HepG2 (cell line): ENCODE results near the gene RIMOC1. TPM values are rescaled to one million over a fixed set of nuclear protein-coding genes. Genes with fewer than 3 reads are reported as not detected.

Experiments
- ATAC-seq: fragments of 200-7000 bp; cut with Tn5 transposase; 3 replicates; pipeline ENCODE4 v1.9.1; 2020; ENCODE audit warnings: mild to moderate bottlenecking, moderate library complexity
- BruUV-seq: library from RNA; stranded (reverse); fragments of 400-500 nt; replicated peaks from 2 replicates; lab custom pipeline; 2021; lab: Mats Ljungman, UMichigan
- CTCF ChIA-PET: fragments of 300-600 bp; formaldehyde crosslinking; extraction: SDS; loops from one replicate; lab custom pipeline; 2021; ENCODE audit warnings: low total read pairs, inconsistent platforms, low intra/inter-chr PET ratio; lab: Yijun Ruan, JAX
- POLR2A ChIA-PET: fragments of 350-600 bp; sonication (Branson Sonifier 250); formaldehyde crosslinking; loops from one replicate; lab custom pipeline; 2020; ENCODE audit warnings: antibody characterized with exemption, inconsistent platforms; lab: Yijun Ruan, JAX
- DNase-seq: peaks from one replicate; pipeline ENCODE4 v3.0.0-alpha.2; 2015; ENCODE audit warnings: low spot score
- FAIRE-seq: peaks from 3 replicates; lab custom pipeline; 2011; peaks lifted over from hg19 to GRCh38; lab: Jason Lieb, UNC
- H2AFZ ChIP-seq: one replicate; pipeline ENCODE4 v1.6.1; 2011; ENCODE audit warnings: low read length, inconsistent platforms
- H3K27ac ChIP-seq: fragments of 300-600 bp; 3 replicates; pipeline ENCODE4 v1.8.0; 2011; ENCODE audit warnings: mixed run types, mild to moderate bottlenecking, mixed read lengths, low read length, inconsistent platforms; ENCODE audit not compliant: insufficient read depth; ENCODE audit errors: extremely low read length
- H3K27me3 ChIP-seq, 2 experiments: fragments of 200-600 bp in 1 of 2; 2 replicates in 1 of 2; 3 replicates in 1 of 2; pipeline versions ENCODE4 v1.6.0 to v1.8.0; 2011; ENCODE audit warnings: low read length in 2 of 2, mild to moderate bottlenecking in 2 of 2, moderate library complexity in 2 of 2, inconsistent platforms in 1 of 2; ENCODE audit not compliant: insufficient read depth in 2 of 2, control insufficient read depth in 1 of 2
- H3K36me3 ChIP-seq, 2 experiments: fragments of 200-600 bp in 1 of 2; replicated peaks in 1 of 2; 2 replicates in 1 of 2; 3 replicates in 1 of 2; pipeline versions ENCODE4 v1.5.1 to v1.8.0; 2011; ENCODE audit warnings: low read length in 2 of 2, inconsistent platforms in 1 of 2; ENCODE audit not compliant: insufficient read depth in 2 of 2, control insufficient read depth in 1 of 2
- H3K4me1 ChIP-seq: 2 replicates; pipeline ENCODE4 v1.5.1; 2012; ENCODE audit warnings: low read length, inconsistent platforms; ENCODE audit not compliant: insufficient read depth
- H3K4me2 ChIP-seq: 2 replicates; pipeline ENCODE4 v1.6.0; 2011; ENCODE audit warnings: low read depth, low read length, inconsistent platforms
- H3K4me3 ChIP-seq, 3 experiments: fragments of 200-600 bp in 1 of 3; sonication (generic), shearing (Covaris generic) in 1 of 3; replicated peaks in 1 of 3; 2 replicates each; pipeline ENCODE4 v1.5.1; 2011 to 2016; ENCODE audit warnings: low read length in 3 of 3, inconsistent platforms in 2 of 3, low read depth in 2 of 3, mild to moderate bottlenecking in 2 of 3, control low read depth in 1 of 3, mixed read lengths in 1 of 3; ENCODE audit not compliant: insufficient read depth in 1 of 3
- H3K79me2 ChIP-seq: one replicate; pipeline ENCODE4 v1.6.1; 2011; ENCODE audit warnings: low read length, inconsistent platforms; ENCODE audit not compliant: insufficient read depth
- H3K9ac ChIP-seq: 2 replicates; pipeline ENCODE4 v1.6.0; 2011; ENCODE audit warnings: mild to moderate bottlenecking, low read depth, low read length, inconsistent platforms; ENCODE audit not compliant: insufficient read depth
- H3K9me3 ChIP-seq: 2 replicates; pipeline ENCODE4 v1.5.1; 2012; ENCODE audit warnings: mild to moderate bottlenecking, low read length
- H4K20me1 ChIP-seq: 2 replicates; pipeline ENCODE4 v1.6.0; 2011; ENCODE audit warnings: inconsistent platforms, mild to moderate bottlenecking, low read length, moderate library complexity; ENCODE audit not compliant: insufficient read depth
- FOXM1 ChIP-seq: sonication (generic); formaldehyde crosslinking; IDR thresholded peaks from 2 replicates; pipeline ENCODE4 v1.5.0; 2020; ENCODE audit warnings: missing genetic modification reagents
- HNF1B ChIP-seq: sonication (generic); formaldehyde crosslinking; IDR thresholded peaks from 2 replicates; pipeline ENCODE4 v1.5.1; 2020; ENCODE audit warnings: mild to moderate bottlenecking, moderate library complexity, missing genetic modification reagents
- JUNB ChIP-seq: sonication (generic); formaldehyde crosslinking; IDR thresholded peaks from 2 replicates; pipeline ENCODE4 v1.8.0; 2022; ENCODE audit warnings: missing genetic modification reagents, mild to moderate bottlenecking, borderline replicate concordance
- KDM1A ChIP-seq: IDR thresholded peaks from 2 replicates; pipeline ENCODE4 v1.6.1; 2016; ENCODE audit warnings: missing compliant biosample characterization
- RCOR2 ChIP-seq: IDR thresholded peaks from 2 replicates; pipeline ENCODE4 v1.6.1; 2016; ENCODE audit warnings: missing biosample characterization, missing genetic modification reagents
- RFX3 ChIP-seq: IDR thresholded peaks from 2 replicates; pipeline ENCODE4 v1.6.1; 2016; ENCODE audit warnings: missing biosample characterization, missing genetic modification reagents
- SAFB2 ChIP-seq: sonication (generic); formaldehyde crosslinking; IDR thresholded peaks from 2 replicates; pipeline ENCODE4 v1.5.1; 2020; ENCODE audit warnings: missing genetic modification reagents, low read depth, mild to moderate bottlenecking, borderline replicate concordance
- ZNF510 ChIP-seq: sonication (generic); formaldehyde crosslinking; IDR thresholded peaks from 2 replicates; pipeline ENCODE4 v1.4.0; 2020; ENCODE audit warnings: low read depth, mild to moderate bottlenecking, missing genetic modification reagents
- ZNF691 ChIP-seq: sonication (generic); formaldehyde crosslinking; IDR thresholded peaks from 2 replicates; pipeline ENCODE4 v1.4.0; 2020; ENCODE audit warnings: missing genetic modification reagents, low read depth, mild to moderate bottlenecking, borderline replicate concordance
- ZNF703 ChIP-seq: sonication (generic); formaldehyde crosslinking; IDR thresholded peaks from 2 replicates; pipeline ENCODE4 v1.5.1; 2020; ENCODE audit warnings: missing genetic modification reagents, mild to moderate bottlenecking, moderate library complexity, borderline replicate concordance
- ZNF724P ChIP-seq: sonication (generic); formaldehyde crosslinking; IDR thresholded peaks from 2 replicates; pipeline ENCODE4 v1.8.0; 2022; ENCODE audit warnings: missing genetic modification reagents, borderline replicate concordance
- ZNF749 ChIP-seq: sonication (generic); formaldehyde crosslinking; IDR thresholded peaks from 2 replicates; pipeline ENCODE4 v1.8.0; 2022; ENCODE audit warnings: mild to moderate bottlenecking, missing genetic modification reagents, moderate library complexity, borderline replicate concordance
- ZNF850 ChIP-seq: sonication (generic); formaldehyde crosslinking; conservative IDR thresholded peaks from 2 replicates; pipeline ENCODE4 v1.9.0; 2021; ENCODE audit warnings: mild to moderate bottlenecking, missing genetic modification reagents
- WGBS: methylation state at CpG from one replicate; pipeline ENCODE4 v1.1.6; 2017; ENCODE audit warnings: low lambda C conversion rate; 5-methylcytosine and 5-hydroxymethylcytosine counted together
- in situ Hi-C: cut with HindIII; loops from 2 replicates; pipeline ENCODE4 v1.10.0; 2017; ENCODE audit warnings: low pct_unique_long_range_greater_than_20kb; ENCODE audit not compliant: extremely low pct_ligation_motif_present
- intact Hi-C: fragments of 100-400 bp; cut with micrococcal nuclease; formaldehyde crosslinking; loops from one replicate; pipeline ENCODE4 v1.10.0; 2022; ENCODE audit not compliant: unreplicated experiment
- polyA plus RNA-seq, 8 experiments: library from polyadenylated mRNA; depleted of rRNA in 3 of 8; stranded (reverse) in 7 of 8; unstranded in 1 of 8; fragments of >200 nt; fragmentation: Illumina TruSeq in 4 of 8; extraction: Trizol in 4 of 8; gene quantifications; 2 replicates each; pipeline versions ENCODE4 v1.2.1 to v1.2.3, GENCODE V29; 2011 to 2016; ENCODE audit warnings: low read depth in 4 of 8, missing spikeins in 1 of 8, mixed read lengths in 1 of 8; ENCODE audit not compliant: insufficient read depth in 1 of 8
- total RNA-seq, 5 experiments: library from RNA; depleted of rRNA; stranded (reverse); fragments of >200 nt; fragmentation: Illumina TruSeq; extraction: Trizol; gene quantifications; 2 replicates each; pipeline ENCODE4 v1.2.3, GENCODE V29; 2016; ENCODE audit warnings: low read depth in 1 of 5
- TF ChIP-seq, protein P1 (sequence below): sonication (generic); formaldehyde crosslinking; IDR thresholded peaks from 2 replicates; pipeline ENCODE4 v1.4.0; 2020; ENCODE audit warnings: missing genetic modification reagents

Gene RIMOC1
- total and polyA plus RNA-seq, 2 of the 13 experiments (the other 11 are each of a cell fraction or from before 2014, with no cell fraction given): 16.3 to 16.9 TPM

DNA sequence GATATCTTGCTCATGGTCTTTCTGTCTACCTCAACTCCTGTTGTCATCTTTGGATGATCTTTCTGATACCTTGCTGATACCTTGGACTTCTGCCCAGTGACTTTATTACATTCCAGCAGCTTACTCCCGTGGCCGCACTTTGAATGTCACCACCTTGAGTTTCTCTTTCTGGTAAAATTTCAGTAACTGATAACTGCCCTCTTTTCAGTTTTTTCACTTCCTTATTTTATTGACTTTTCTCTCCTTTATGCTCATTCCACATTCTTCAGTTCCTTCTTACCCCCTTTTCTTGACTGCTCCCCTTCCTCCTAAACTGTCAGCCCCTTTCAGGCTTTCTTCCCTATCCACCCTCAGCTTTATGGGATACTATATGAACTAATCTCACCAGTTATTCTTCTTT, 14.0 kb downstream of the RIMOC1 start:
- in situ Hi-C loops: no loop called here
- H4K20me1 ChIP-seq: no peaks in the 10 kb centered on the region
- H3K27me3 ChIP-seq: no peaks in the 10 kb centered on the region
- no peak overlapping the region for H3K27ac ChIP-seq
- H3K36me3 ChIP-seq: peaks cover 5 to 66% of the 10 kb centered on the region in 2 experiments; a peak in 4 of 5 replicates
- 97% methylated on average over 2 of the region's 2 CpGs for WGBS
- H3K9ac ChIP-seq: no peak overlapping the region
- intact Hi-C loops: no loop called here
- FAIRE-seq (no peak), ATAC-seq (no peak), DNase-seq (no peak)
- no peak overlapping the region for H3K4me2 ChIP-seq
- ChIA-PET POLR2A (no interaction called here), CTCF (no interaction called here)
- TF ChIP-seq ZNF510: no peak
- TF ChIP-seq SAFB2 (CRISPR knock-in tag): no peak
- no peak for TF ChIP-seq FOXM1 (CRISPR knock-in tag)
- TF ChIP-seq ZNF724P: no peak
- no peak for TF ChIP-seq ZNF703 (CRISPR knock-in tag)
- no peak for TF ChIP-seq ZNF691 (CRISPR knock-in tag)
- H3K4me3 ChIP-seq: no peak overlapping the region
- no peaks in the 10 kb centered on the region for H3K4me1 ChIP-seq
- BruUV-seq: no TSS peak
- H3K9me3 ChIP-seq: no peaks in the 10 kb centered on the region
- H3K79me2 ChIP-seq: no peaks in the 10 kb centered on the region
- H2AFZ ChIP-seq: no peak overlapping the region

DNA sequence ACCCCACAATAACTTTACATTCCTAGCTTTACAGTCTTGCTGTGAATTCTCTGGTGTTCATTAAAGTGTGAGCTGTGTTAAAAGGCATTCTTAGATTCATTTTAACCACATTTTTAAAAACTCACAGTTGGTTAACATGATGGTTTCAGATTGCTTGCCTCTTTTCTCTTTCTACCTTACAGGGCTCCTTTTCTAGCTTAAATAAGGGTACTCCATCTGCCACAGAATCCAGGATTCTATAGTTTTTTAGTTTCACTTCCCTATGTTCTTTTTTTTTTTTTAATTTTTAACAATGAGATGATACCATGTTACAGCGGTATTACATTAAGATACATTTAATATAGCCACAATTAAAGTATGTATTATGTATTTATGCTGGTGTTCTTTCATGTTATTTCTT, 17.0 kb downstream of the RIMOC1 start:
- Histone ChIP-seq H3K4me2 (no peak overlapping the region), H3K27ac (no peak overlapping the region), H3K79me2 (peaks cover 2% of the 10 kb centered on the region), H4K20me1 (no peaks in the 10 kb centered on the region), H2AFZ (no peak overlapping the region), H3K4me3 (no peak overlapping the region), H3K27me3 (no peaks in the 10 kb centered on the region; a peak in 1 of 5 replicates), H3K4me1 (peaks cover 17% of the 10 kb centered on the region), H3K36me3 (peaks cover 3 to 40% of the 10 kb centered on the region in 2 experiments; a peak in 4 of 5 replicates), H3K9me3 (no peaks in the 10 kb centered on the region), H3K9ac (no peak overlapping the region)
- FAIRE-seq (no peak), DNase-seq (no peak), ATAC-seq (no peak)
- ChIA-PET CTCF (no interaction called here), POLR2A (no interaction called here)
- no TSS peak for BruUV-seq
- intact Hi-C loops: no loop called here
- 95% methylated on average over 1 of the region's 1 CpG for WGBS
- in situ Hi-C loops: no loop called here
- TF ChIP-seq RCOR2 (CRISPR knock-in tag): no peak
- TF ChIP-seq ZNF749 (CRISPR knock-in tag): no peak
- TF ChIP-seq HNF1B (CRISPR knock-in tag): no peak
- TF ChIP-seq ZNF850 (CRISPR knock-in tag): no peak
- no peak for TF ChIP-seq JUNB (CRISPR knock-in tag)
- TF ChIP-seq KDM1A (CRISPR knock-in tag): no peak
- no peak for TF ChIP-seq RFX3 (CRISPR knock-in tag)
- TF ChIP-seq, protein P1, sequence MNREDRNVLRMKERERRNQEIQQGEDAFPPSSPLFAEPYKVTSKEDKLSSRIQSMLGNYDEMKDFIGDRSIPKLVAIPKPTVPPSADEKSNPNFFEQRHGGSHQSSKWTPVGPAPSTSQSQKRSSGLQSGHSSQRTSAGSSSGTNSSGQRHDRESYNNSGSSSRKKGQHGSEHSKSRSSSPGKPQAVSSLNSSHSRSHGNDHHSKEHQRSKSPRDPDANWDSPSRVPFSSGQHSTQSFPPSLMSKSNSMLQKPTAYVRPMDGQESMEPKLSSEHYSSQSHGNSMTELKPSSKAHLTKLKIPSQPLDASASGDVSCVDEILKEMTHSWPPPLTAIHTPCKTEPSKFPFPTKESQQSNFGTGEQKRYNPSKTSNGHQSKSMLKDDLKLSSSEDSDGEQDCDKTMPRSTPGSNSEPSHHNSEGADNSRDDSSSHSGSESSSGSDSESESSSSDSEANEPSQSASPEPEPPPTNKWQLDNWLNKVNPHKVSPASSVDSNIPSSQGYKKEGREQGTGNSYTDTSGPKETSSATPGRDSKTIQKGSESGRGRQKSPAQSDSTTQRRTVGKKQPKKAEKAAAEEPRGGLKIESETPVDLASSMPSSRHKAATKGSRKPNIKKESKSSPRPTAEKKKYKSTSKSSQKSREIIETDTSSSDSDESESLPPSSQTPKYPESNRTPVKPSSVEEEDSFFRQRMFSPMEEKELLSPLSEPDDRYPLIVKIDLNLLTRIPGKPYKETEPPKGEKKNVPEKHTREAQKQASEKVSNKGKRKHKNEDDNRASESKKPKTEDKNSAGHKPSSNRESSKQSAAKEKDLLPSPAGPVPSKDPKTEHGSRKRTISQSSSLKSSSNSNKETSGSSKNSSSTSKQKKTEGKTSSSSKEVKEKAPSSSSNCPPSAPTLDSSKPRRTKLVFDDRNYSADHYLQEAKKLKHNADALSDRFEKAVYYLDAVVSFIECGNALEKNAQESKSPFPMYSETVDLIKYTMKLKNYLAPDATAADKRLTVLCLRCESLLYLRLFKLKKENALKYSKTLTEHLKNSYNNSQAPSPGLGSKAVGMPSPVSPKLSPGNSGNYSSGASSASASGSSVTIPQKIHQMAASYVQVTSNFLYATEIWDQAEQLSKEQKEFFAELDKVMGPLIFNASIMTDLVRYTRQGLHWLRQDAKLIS (CRISPR knock-in tag): no peak
